Right hindlimb (tissue), 1 donor: ENCODE measurements around the gene MYOM1.
"Not testable (repeated sequence)": the region's sequence is repeated elsewhere in the genome, so short reads cannot be mapped to it uniquely, and the experiment has no call there.

ENCODE experiments used
- DNase-seq: peaks from one replicate; pipeline ENCODE4 v3.0.0-alpha.2; 2018

The MYOM1 gene

DNA sequence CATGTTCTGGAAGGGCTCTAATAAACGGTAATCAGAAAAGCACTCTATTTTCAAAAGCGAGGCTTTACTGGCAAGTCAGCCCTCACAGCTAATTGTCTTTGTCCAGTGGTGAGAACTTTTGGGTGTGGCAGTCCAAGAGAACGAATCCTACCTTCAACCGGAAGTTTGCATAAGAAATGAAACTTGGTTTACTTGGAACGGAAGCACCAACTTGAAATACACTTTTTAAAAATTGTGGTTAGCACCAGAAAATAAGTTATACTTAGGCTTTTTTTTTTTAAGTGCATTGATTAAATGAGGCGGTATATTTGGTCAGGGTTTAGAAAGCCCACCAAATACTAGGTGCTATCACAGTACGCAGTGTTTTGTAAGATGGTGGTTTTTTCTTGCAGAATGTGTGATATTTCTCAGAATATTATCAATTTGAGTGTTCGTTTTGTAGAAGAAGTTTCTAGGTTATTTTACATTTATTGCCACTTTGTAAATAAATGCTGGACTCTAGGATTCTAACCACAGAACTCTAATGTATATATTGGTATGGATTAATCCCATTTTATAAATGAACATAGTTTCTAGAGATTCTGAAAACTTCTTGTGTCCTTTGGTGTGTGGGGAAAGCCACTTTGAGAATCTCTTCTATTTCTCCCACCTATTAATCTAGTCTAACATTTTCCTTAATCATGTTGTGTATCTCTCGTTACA is 29.0 kb upstream of the MYOM1 start:
- no peak for DNase-seq

DNA sequence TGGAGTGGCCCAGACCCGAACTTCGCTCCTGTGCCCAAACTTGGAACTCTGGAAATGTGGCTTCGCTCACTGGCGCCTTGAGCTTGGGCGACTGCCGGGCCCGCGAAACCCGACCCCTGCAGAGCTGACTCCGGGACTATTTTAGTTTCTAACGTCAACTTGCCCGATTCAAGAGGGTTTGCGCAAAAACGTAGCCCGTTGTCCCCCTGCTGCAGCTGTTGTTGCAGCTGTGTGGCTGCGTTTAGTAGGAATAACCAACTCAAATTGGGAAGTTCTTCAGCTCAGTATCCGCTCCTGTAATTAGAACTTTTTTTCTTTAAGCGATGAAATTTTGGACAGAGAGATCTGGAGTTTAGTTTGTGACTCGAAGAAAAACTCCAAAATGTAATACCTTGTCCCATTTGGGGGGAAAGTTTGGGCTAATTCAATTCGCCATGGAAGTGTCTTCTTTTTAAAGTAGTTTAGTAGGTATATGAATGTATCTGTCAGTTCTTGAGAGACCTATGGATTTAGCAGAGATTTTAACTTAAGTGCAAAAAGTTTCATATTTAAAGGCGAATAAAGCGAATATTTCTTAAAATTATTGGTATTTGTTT is 28.4 kb upstream of the MYOM1 start:
- DNase-seq, result peak; percentile 84

DNA sequence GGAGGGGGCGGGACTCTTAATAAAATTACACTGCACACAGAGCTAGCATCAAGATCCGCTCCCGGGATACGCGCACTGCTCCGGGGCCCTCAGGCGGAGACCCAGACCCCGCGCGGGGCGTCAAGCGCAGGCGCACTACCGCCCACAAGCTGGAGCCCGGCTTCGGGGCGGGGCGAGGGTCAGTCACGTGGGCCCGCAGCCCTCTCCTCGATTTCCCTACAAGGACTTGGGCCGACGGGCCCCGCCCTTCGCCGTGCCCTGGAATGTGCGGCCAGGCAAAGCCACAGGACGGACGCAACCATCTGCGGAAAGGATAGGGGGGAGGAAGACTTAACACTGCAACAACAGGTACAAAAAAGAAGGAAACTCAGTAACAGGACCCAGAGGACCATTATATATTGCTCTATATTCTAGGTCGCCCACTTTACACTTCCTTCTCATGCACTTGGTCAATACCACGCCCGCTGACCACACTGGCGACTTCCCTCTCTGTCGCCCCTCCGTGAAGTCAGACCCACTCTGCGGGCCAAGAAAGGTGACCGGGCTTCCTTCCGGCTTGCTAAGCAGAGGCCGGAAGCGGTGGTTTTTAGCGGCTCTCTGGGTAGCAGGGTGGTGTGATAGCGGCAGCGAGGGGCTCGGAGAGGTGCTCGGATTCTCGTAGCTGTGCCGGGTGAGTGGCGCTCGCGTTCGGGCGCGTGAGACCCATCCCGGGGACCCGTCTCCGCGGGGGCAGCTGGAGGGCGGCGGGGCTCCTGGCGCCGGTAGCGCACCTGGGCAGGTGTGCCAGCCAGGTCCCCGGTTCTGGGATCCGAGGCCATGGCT is 27.7 kb upstream of the MYOM1 start, which contains the start of gene MYL12A:
TSS of gene MYL12A (plus strand) at position 562 of the 822 bp plus-strand sequence. CDS start 5,447 bp downstream, outside the sequence.
- peak; percentile 98 for DNase-seq

DNA sequence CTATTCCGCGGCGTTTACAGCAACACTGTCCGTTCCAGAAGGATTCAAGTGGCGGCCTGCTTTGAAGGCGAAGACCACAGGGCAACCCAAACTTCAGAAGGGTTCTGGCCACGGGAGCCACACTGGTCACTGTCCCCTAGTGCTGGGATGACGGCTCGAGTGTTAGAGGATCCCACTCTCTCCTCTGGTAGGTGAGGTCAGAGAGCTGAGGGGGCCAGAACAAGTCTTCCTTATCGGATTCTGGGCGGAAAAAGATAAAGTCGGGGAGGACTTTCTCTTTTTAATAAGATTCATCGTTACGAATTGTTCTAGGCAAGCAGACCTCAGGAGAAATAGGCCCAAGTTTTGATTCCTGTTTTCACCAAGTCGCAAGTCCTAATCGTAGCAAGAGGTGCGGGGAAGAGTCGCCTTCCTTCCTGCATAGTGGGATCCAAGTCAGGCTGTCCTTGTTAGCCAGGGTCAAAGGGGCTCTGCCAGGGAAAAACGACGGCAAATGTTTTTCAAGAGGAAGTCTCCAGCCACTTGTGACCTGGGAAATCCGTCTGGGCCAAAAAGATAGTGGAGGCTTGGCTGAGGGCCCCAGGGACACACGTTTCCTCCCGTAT is 27.0 kb upstream of the MYOM1 start:
- peak; percentile 51 for DNase-seq

DNA sequence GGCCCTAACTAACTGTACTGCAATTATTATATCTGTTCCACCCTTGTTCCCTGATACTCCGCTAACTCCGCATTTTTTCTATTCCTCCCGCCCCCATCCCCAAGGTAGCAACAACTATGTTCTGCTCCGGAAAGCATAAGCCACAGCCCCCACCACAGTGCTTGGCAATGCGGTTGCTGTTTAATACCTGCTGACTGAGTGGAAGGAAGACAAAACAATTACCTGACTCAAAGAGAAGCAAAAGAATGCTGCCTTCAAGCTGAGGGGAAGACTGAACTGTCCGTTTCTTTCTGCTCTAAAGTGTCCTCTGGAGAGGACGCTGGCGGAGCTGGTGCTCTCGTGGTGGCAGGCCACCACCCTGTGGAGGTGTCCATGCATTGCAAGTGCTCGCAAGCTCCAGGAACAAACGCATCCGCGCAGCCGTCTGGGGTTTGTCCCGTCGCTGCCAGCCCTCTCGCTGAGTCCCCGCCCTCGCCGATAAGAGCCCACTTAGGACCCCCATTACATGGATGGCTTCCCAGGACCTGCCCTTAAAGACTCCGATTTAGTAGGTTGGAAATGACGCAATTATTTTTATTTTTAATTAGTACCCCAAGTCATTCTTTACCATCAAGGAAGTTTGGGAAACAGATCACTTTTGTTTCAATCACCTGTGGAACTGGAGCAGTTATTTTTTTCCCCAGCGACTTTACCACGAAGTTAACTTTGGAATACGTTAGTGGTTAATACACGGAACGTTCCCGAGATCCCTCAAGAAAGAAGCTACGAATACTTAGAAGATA is 26.3 kb upstream of the MYOM1 start:
- DNase-seq, result peak; percentile 93

DNA sequence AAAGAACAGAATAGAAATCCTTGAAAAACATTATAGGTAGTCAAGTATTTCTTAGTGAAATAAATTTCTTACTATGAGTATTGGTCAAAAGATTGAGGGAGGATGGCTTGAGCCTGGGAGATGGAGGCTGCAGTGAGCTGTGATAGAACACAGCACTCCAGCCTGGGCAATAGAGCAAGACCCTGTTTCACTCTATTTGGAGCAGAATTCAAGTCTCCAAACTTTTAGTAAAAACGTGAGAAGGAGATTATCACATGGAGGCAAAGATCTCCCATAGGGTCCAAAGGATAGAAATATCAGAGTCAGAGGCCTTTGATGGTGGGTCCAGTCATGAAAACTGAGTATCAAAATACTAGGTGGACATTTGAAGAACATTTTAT is 25.4 kb upstream of the MYOM1 start:
- no peak for DNase-seq

DNA sequence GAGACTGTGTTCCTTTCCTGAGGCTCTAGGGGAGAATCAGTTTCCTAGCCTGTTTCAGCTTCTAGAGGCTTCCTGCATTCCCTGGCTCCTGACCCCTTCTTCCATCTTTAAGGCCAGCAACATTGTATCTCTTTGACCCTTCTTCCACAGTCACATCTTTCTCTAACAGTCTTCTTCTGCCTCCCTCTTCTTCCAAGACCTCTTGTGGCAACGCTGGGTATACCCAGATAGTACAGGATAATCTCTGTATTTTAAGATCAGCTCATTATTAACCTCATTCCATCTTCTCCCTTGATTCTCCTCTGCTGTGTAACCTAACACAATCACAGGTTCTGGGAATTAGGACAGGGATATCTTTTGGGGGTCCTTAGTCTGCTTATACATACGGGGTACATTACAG is 19.0 kb upstream of the MYOM1 start:
- DNase-seq, result no peak

DNA sequence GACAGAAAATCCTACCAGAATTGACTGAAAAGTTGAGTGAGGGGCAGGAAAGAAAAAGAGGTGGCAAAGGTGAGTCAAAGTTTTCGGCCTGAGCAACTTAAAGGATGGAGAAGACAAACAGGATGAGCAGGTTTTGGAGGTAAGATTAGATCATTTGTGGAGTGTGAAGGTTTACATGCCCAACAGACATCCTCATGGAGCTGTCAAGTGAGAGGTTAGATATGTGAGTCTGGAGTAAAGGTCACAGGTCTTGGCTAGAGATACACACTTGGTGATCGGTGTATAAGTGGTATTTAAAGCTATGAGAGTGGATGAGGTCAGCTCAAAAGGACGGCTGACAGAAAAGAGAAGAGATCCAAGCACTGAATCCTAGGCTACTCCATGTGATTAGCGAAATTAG is 16.7 kb upstream of the MYOM1 start:
- no peak for DNase-seq

GRCh38 chr18:3235846-3236245 is 16.1 kb upstream of the MYOM1 start:
- DNase-seq, result no peak

DNA sequence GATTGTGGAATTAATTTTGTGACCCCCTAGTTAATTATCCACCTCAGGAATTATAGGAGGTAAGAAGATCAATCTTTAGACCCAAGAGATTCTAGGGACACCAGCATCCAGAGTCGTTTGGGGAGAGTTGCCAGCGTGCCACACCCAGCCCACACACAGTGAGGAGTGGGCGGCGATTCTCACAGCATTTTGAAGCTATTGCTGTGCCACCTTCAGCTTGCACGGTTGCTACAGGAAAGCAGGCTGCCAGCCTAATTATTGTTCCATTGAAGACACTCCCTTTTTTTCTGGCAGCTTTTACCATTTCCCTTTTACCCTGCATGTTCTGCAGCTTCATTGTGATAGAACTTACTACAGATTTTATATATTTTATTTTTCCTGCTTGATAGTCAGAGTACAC is 14.7 kb upstream of the MYOM1 start:
- DNase-seq, result no peak

- DNase-seq, result no peak
Measured at GRCh38 chr18:3233433-3234168, 13.8 kb upstream of the MYOM1 start.

GRCh38 chr18:3233004-3233403 is 13.2 kb upstream of the MYOM1 start:
- DNase-seq, result no peak

DNA sequence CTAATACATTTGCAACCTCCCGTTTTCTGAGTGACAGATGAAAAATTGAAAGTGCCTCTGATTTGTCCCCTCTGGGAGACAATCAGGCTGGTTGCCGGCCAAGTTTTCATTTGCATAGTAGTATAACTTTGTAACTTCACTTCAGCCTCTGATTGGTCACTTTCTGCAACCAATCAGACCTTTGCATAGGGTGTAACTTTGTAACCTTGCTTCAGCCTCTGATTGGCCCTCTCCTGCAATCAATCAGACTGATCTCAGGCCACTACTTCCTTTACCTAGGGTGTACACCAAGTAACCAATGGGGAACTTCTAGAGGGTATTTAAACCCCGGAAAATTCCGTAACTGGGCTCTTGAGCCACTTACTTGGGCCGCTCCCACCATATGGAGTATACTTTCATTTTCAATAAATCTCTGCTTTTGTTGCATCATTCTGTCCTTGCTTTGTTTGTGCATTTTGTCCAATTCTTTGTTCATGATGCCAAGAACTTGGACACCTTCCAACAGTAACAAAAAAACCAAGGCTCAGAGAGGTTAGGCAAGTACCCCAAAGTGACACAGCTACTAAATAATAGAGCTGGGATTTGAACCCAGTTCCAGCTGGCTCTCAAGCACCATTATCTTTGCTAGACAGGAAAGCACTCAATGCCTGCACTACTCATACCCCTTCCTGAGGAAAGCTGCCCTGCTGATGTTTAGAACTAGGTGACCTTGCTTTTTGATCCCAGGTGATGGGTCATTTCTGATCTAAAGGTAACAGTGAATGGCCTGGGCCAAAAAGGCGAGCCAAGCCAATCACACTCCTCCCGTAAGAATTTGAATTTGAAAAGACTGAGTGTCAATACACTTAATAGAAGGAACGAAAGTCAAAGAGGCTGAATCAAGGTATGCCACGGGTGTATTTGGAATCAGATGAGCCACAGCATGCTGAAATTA is 10.9 kb upstream of the MYOM1 start:
- no peak for DNase-seq

DNA sequence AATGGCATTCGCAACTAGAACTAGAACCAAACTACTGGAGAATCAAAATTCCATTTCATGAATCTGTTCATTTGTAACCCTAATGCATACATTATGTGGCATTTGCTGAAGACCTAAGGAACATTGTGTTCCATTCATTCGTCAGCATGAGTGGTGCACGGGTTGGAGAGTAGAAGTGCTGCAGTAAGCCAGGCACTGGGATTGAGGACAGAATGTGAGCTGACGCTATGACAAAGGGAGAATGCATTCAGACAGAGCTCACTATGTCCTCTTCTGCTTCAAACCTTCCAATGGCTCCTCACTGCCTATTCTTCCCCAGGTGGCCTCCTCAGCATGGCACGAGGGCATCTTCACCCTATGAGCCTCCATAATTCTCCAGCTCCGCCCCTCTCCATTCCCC is 6.3 kb upstream of the MYOM1 start:
- no peak for DNase-seq

DNA sequence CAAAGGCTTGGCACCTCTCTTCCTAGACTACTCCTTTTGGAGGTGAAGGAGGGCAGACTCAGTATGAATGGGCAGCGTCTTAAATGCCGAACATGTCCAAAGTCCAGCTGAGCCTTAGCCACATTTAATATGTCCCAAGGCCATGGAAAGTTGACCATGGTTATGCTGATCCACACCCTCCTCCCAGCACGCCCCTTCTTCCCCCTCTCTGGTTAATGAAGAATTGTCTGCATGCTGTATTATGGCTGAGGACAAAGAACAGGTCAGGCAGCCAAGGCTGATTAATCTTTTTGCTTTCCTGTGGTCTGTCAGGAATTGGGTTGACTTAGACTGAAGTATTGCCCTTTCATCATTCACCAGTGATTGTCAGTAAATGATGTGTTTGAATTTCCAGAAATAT is 5.8 kb upstream of the MYOM1 start:
- DNase-seq, result no peak

- DNase-seq, result no peak
Measured at GRCh38 chr18:3224223-3224622, 4.5 kb upstream of the MYOM1 start.

- DNase-seq, result no peak
Measured at GRCh38 chr18:3223356-3223755, 3.6 kb upstream of the MYOM1 start.

GRCh38 chr18:3221496-3221895 is 1.7 kb upstream of the MYOM1 start:
- no peak for DNase-seq

- DNase-seq, result not testable (repeated sequence)
Measured at GRCh38 chr18:3220868-3221267, 1.1 kb upstream of the MYOM1 start.

DNA sequence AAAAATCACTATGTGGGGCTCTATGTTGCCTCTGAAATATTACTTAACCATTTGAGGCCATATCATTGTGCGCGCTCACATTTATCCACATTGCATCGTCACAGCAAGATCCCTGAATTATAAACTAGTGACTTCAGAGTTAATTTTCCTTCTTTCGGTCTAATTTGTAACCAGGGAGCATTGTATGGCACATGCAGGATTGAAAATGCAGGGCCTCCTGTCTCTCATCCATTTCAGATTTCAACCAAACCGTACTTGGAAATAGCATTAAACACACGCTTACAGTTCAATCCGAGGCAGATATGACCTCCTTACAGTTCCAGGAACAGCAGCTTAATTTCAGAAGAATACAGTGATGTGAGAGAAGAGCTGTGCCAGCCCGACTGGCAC is 532 bp downstream of the MYOM1 start:
- no peak for DNase-seq

- no peak for DNase-seq
Measured at GRCh38 chr18:3218819-3219218, 949 bp downstream of the MYOM1 start.
